Panc1 (cell line): Measurements from ENCODE around the gene ELF5. TPM values are rescaled to one million over a fixed set of nuclear protein-coding genes. Genes with fewer than 3 reads are reported as not detected.

ENCODE experiments used
- ATAC-seq: fragments of 200-7000 bp; cut with Tn5 transposase; 2 replicates; pipeline ENCODE4 v1.9.1; 2020; ENCODE audit warnings: mild to moderate bottlenecking, moderate library complexity
- BruUV-seq: library from RNA; stranded (reverse); fragments of 400-500 nt; replicated peaks from 2 replicates; lab custom pipeline; 2021; lab: Mats Ljungman, UMichigan
- CTCF ChIA-PET: fragments of 300-600 bp; sonication (Branson Sonifier 250); formaldehyde crosslinking; loops from one replicate; lab custom pipeline; 2022; ENCODE audit warnings: antibody characterized with exemption; lab: Charles Lee
- POLR2A ChIA-PET: fragments of 300-600 bp; sonication (Branson Sonifier 250); formaldehyde crosslinking; loops from one replicate; lab custom pipeline; 2022; ENCODE audit warnings: antibody characterized with exemption; lab: Charles Lee
- DNase-seq: peaks from one replicate; pipeline ENCODE4 v3.0.0-alpha.2; 2010; ENCODE audit warnings: low read depth, low spot score
- H3K27ac ChIP-seq: 2 replicates; pipeline ENCODE4 v1.5.1; 2011; ENCODE audit warnings: mild to moderate bottlenecking, low read length, inconsistent platforms
- H3K27me3 ChIP-seq: fragments of 200-500 bp; sonication (Bioruptor generic); 2 replicates; pipeline ENCODE4 v1.6.0; 2014; ENCODE audit warnings: low read length, inconsistent platforms; ENCODE audit not compliant: control insufficient read depth, insufficient read depth
- H3K36me3 ChIP-seq: fragments of 200-500 bp; sonication (Bioruptor generic); 2 replicates; pipeline ENCODE4 v1.5.1; 2014; ENCODE audit warnings: inconsistent platforms, mild to moderate bottlenecking, low read length, moderate library complexity; ENCODE audit not compliant: control insufficient read depth, insufficient read depth
- H3K4me1 ChIP-seq: 2 replicates; pipeline ENCODE4 v1.5.1; 2011; ENCODE audit warnings: inconsistent platforms, mild to moderate bottlenecking, low read length, moderate library complexity; ENCODE audit not compliant: control insufficient read depth, insufficient read depth
- H3K4me3 ChIP-seq, 2 experiments: 2 replicates each; pipeline ENCODE4 v1.5.1; 2011 to 2012; ENCODE audit warnings: low read depth in 2 of 2, low read length in 2 of 2, mild to moderate bottlenecking in 2 of 2, inconsistent platforms in 1 of 2, moderate library complexity in 1 of 2
- H3K9me3 ChIP-seq: fragments of 200-500 bp; sonication (Bioruptor generic); 2 replicates; pipeline ENCODE4 v1.5.1; 2014; ENCODE audit warnings: low read depth, mild to moderate bottlenecking, inconsistent platforms, low read length, moderate library complexity; ENCODE audit not compliant: control insufficient read depth, insufficient read depth
- POLR2AphosphoS5 ChIP-seq: IDR thresholded peaks from 2 replicates; pipeline ENCODE4 v1.6.1; 2012; ENCODE audit warnings: mild to moderate bottlenecking, low read depth, low read length, moderate library complexity
- REST ChIP-seq, 2 experiments: IDR thresholded peaks; 2 replicates each; pipeline ENCODE4 v1.6.1; 2011 to 2012; ENCODE audit warnings: low read depth in 2 of 2, control low read depth in 1 of 2, low read length in 1 of 2, mild to moderate bottlenecking in 1 of 2, moderate library complexity in 1 of 2; ENCODE audit not compliant: insufficient read depth in 1 of 2
- SIN3A ChIP-seq: IDR thresholded peaks from 2 replicates; pipeline ENCODE4 v1.6.1; 2012; ENCODE audit warnings: low read depth, mild to moderate bottlenecking, low read length, moderate library complexity, borderline replicate concordance; ENCODE audit not compliant: insufficient read depth
- TCF7L2 ChIP-seq: IDR thresholded peaks from 2 replicates; pipeline ENCODE4 v1.6.1; 2011; ENCODE audit warnings: mild to moderate bottlenecking, low read depth, low read length, inconsistent platforms
- in situ Hi-C: cut with HindIII; loops from 2 replicates; pipeline ENCODE4 v1.10.0; 2016; ENCODE audit warnings: low sequenced_read_pairs, low pct_unique_long_range_greater_than_20kb
- intact Hi-C: fragments of 100-400 bp; cut with micrococcal nuclease; formaldehyde crosslinking; loops from one replicate; pipeline ENCODE4 v1.10.0; 2022; ENCODE audit not compliant: unreplicated experiment
- total RNA-seq: library from RNA; stranded (reverse); gene quantifications from one replicate; pipeline ENCODE4 v1.2.1, GENCODE V29; 2021; ENCODE audit not compliant: unreplicated experiment
- TF ChIP-seq, protein P1 (sequence below): fragments of 450-650 bp; IDR thresholded peaks from 2 replicates; pipeline ENCODE4 v1.5.1; 2017; ENCODE audit warnings: mild to moderate bottlenecking

Gene ELF5
- total RNA-seq, 1 experiment from 2014 or later: not detected

DNA sequence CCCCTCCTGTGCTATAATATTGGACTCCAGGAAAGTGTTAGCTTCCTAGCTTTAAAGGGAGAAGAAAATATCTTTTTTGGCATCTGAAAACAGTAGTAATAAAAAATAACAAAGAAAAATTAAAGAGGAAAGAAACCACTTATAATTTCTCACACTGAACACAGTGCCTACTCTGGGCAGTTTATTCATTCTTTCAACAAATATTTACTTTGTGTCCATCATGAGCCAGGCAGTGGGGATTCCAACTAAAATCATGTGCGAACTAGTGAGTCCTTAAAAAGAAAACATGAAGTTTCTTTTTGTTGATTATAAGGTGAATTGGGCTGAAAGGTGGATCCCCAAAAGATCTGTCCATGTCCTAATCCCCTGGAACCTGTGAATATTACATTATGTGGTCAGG lies 16.0 kb upstream of the ELF5 start:
- intact Hi-C loops (no loop called here), in situ Hi-C loops (no loop called here)
- POLR2A ChIA-PET: no interaction called here
- Histone ChIP-seq H3K4me1 (no peaks in the 10 kb centered on the region), H3K4me3 (no peak overlapping the region), H3K27ac (no peak overlapping the region), H3K36me3 (no peaks in the 10 kb centered on the region), H3K9me3 (no peaks in the 10 kb centered on the region), H3K27me3 (no peaks in the 10 kb centered on the region)
- no peak for ATAC-seq
- CTCF ChIA-PET: no interaction called here
- DNase-seq: no peak
- no TSS peak for BruUV-seq
- no peak for TF ChIP-seq POLR2AphosphoS5
- TF ChIP-seq SIN3A: no peak
- no peak for TF ChIP-seq TCF7L2
- TF ChIP-seq, protein P1, sequence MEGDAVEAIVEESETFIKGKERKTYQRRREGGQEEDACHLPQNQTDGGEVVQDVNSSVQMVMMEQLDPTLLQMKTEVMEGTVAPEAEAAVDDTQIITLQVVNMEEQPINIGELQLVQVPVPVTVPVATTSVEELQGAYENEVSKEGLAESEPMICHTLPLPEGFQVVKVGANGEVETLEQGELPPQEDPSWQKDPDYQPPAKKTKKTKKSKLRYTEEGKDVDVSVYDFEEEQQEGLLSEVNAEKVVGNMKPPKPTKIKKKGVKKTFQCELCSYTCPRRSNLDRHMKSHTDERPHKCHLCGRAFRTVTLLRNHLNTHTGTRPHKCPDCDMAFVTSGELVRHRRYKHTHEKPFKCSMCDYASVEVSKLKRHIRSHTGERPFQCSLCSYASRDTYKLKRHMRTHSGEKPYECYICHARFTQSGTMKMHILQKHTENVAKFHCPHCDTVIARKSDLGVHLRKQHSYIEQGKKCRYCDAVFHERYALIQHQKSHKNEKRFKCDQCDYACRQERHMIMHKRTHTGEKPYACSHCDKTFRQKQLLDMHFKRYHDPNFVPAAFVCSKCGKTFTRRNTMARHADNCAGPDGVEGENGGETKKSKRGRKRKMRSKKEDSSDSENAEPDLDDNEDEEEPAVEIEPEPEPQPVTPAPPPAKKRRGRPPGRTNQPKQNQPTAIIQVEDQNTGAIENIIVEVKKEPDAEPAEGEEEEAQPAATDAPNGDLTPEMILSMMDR: no peak
- TF ChIP-seq REST (IDR thresholded peaks at IDR 0.05; ENCODE audit: insufficient read depth in 1 of 2, low read depth in 2 of 2, low read length in 1 of 2): no peak

DNA sequence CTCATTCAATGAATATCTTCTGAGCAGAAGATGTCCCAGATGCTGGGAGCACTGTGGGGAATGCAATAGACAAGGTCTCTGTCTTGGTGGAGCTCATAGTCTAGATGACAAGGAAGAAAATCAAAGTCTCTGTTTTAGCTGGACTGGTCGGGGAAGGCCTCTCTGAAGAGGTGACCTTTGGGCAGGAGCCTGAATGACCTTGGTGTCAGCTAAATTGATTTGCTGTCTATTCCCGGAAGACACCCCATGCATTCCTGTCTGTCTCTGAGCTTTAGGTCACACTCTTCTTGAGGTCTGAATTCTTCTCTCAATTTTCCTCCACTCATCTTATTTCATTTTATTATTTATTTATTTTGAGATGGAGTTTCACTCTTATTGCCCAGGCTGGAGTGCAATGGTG lies 14.5 kb upstream of the ELF5 start:
- BruUV-seq: no TSS peak
- no peak overlapping the region for H3K27ac ChIP-seq
- ATAC-seq (no peak), DNase-seq (no peak)
- TF ChIP-seq REST (IDR thresholded peaks at IDR 0.05; ENCODE audit: insufficient read depth in 1 of 2, low read depth in 2 of 2, low read length in 1 of 2) (no peak), POLR2AphosphoS5 (no peak), SIN3A (no peak), TCF7L2 (no peak)
- TF ChIP-seq, protein P1: no peak
- no peaks in the 10 kb centered on the region for H3K9me3 ChIP-seq
- no peaks in the 10 kb centered on the region for H3K36me3 ChIP-seq
- in situ Hi-C loops (no loop called here), intact Hi-C loops (no loop called here)
- H3K4me1 ChIP-seq: no peaks in the 10 kb centered on the region
- ChIA-PET CTCF (no interaction called here), POLR2A (interaction anchor here (0.7 kb wide), 1 partner anchor 22 kb away, joined by 3 read pairs; no protein-coding TSS in a partner anchor)
- no peak overlapping the region for H3K4me3 ChIP-seq
- no peaks in the 10 kb centered on the region for H3K27me3 ChIP-seq
